HG03135 (cell line): ENCODE measurements around the gene TUBB1.

Source experiments
- ATAC-seq: cut with Tn5 transposase; IDR thresholded peaks from one replicate; pipeline ENCODE4 v1.9.1; 2021; ENCODE audit warnings: mild to moderate bottlenecking, moderate library complexity; ENCODE audit not compliant: unreplicated experiment

TUBB1 gene

GRCh38 chr20:59042151-59042795 is 23.0 kb downstream of the TUBB1 start, which contains the start of gene PRELID3B:
Gene PRELID3B, minus strand, starts transcription at chr20:59042786. Its CDS starts 56 bp downstream, at chr20:59042730.
- peak; percentile 19 for ATAC-seq

- ATAC-seq: peak; percentile 94
These were observed 23.8 kb downstream of the TUBB1 start for GRCh38 chr20:59042796-59043631.

GRCh38 chr20:59043698-59044097 is 24.5 kb downstream of the TUBB1 start:
- ATAC-seq: no peak

GRCh38 chr20:59044295-59044694 is 25.1 kb downstream of the TUBB1 start:
- no peak for ATAC-seq

- ATAC-seq: no peak
These were observed 25.6 kb downstream of the TUBB1 start for GRCh38 chr20:59044796-59045195.

- no peak for ATAC-seq
These were observed 27.6 kb downstream of the TUBB1 start for GRCh38 chr20:59046862-59047261.

GRCh38 chr20:59047938-59048680 is 28.9 kb downstream of the TUBB1 start:
- no peak for ATAC-seq

GRCh38 chr20:59048681-59049030 is 29.4 kb downstream of the TUBB1 start:
- no peak for ATAC-seq

- no peak for ATAC-seq
These were observed 31.2 kb downstream of the TUBB1 start for GRCh38 chr20:59050437-59050836.

GRCh38 chr20:59051666-59052185 is 32.5 kb downstream of the TUBB1 start:
- ATAC-seq: no peak

- ATAC-seq: no peak
These were observed 36.1 kb downstream of the TUBB1 start for GRCh38 chr20:59055302-59055701.

- ATAC-seq: no peak
These were observed 42.9 kb downstream of the TUBB1 start for GRCh38 chr20:59062081-59062480.

GRCh38 chr20:59063358-59064213 is 44.4 kb downstream of the TUBB1 start:
- ATAC-seq: no peak

- no peak for ATAC-seq
These were observed 45.0 kb downstream of the TUBB1 start for GRCh38 chr20:59064214-59064722.

GRCh38 chr20:59068534-59068933 is 49.3 kb downstream of the TUBB1 start:
- ATAC-seq: no peak

GRCh38 chr20:59069026-59069425 is 49.8 kb downstream of the TUBB1 start:
- no peak for ATAC-seq

- ATAC-seq: no peak
These were observed 52.0 kb downstream of the TUBB1 start for GRCh38 chr20:59071216-59071615.

GRCh38 chr20:59073582-59073981 is 54.4 kb downstream of the TUBB1 start:
- ATAC-seq: no peak

- no peak for ATAC-seq
These were observed 55.2 kb downstream of the TUBB1 start for GRCh38 chr20:59074456-59074855.

GRCh38 chr20:59075934-59076508 is 56.8 kb downstream of the TUBB1 start:
- ATAC-seq: no peak
